Liver (tissue), 9 donors: ENCODE data around the gene TMEM126B. TPM values are rescaled to one million over a fixed set of nuclear protein-coding genes. Genes with fewer than 3 reads are reported as not detected.

Source experiments
- DNase-seq: peaks from one replicate; pipeline ENCODE4 v3.0.0-alpha.2; 2017; ENCODE audit warnings: low spot score
- H3K27ac ChIP-seq, 2 donors: one replicate each; pipeline ENCODE4 v1.7.0; 2013; ENCODE audit warnings: inconsistent platforms in 2 of 2, low read length in 2 of 2, control low read depth in 1 of 2, low read depth in 1 of 2, mild to moderate bottlenecking in 1 of 2
- H3K27me3 ChIP-seq, 4 donors: one replicate each; pipeline versions ENCODE4 v1.6.1 to v1.7.0; 2013; ENCODE audit warnings: low read length in 3 of 4, inconsistent platforms in 1 of 4, mild to moderate bottlenecking in 1 of 4, moderate library complexity in 1 of 4; ENCODE audit not compliant: control insufficient read depth in 4 of 4, insufficient read depth in 4 of 4
- H3K36me3 ChIP-seq, 4 donors: one replicate each; pipeline versions ENCODE4 v1.6.1 to v1.7.0; 2013; ENCODE audit warnings: low read length in 3 of 4, mild to moderate bottlenecking in 3 of 4, low read depth in 1 of 4, moderate library complexity in 1 of 4; ENCODE audit not compliant: control insufficient read depth in 4 of 4, insufficient read depth in 3 of 4
- H3K4me1 ChIP-seq, 4 donors: one replicate each; pipeline versions ENCODE4 v1.6.1 to v1.7.0; 2013; ENCODE audit warnings: low read length in 3 of 4, mild to moderate bottlenecking in 3 of 4, moderate library complexity in 1 of 4; ENCODE audit not compliant: control insufficient read depth in 4 of 4, insufficient read depth in 4 of 4
- H3K4me3 ChIP-seq, 3 donors: one replicate each; pipeline versions ENCODE4 v1.6.1 to v1.7.0; 2013; ENCODE audit warnings: low read length in 3 of 3, control low read depth in 1 of 3, low read depth in 1 of 3, mild to moderate bottlenecking in 1 of 3
- H3K9ac ChIP-seq, 2 donors: one replicate each; pipeline ENCODE4 v1.7.0; 2013; ENCODE audit warnings: low read length in 2 of 2, mild to moderate bottlenecking in 2 of 2, moderate library complexity in 2 of 2, control low read depth in 1 of 2, low read depth in 1 of 2
- H3K9me3 ChIP-seq, 4 donors: one replicate each; pipeline versions ENCODE4 v1.6.1 to v1.7.0; 2013; ENCODE audit warnings: low read length in 3 of 4; ENCODE audit not compliant: control insufficient read depth in 4 of 4
- GABPA ChIP-seq, 2 donors: IDR thresholded peaks in 1 of 2; conservative IDR thresholded peaks in 1 of 2; 2 replicates each; pipeline ENCODE4 v1.6.1; 2016; ENCODE audit warnings: antibody characterized with exemption in 2 of 2, mild to moderate bottlenecking in 1 of 2, moderate library complexity in 1 of 2
- JUND ChIP-seq, 2 donors: IDR thresholded peaks; 2 replicates each; pipeline ENCODE4 v1.6.1; 2016; ENCODE audit warnings: antibody characterized with exemption in 2 of 2
- NR2F2 ChIP-seq: IDR thresholded peaks from 2 replicates; pipeline ENCODE4 v1.6.1; 2016; ENCODE audit warnings: antibody characterized with exemption
- RXRA ChIP-seq, 2 donors: IDR thresholded peaks; 2 replicates each; pipeline ENCODE4 v1.6.1; 2017 to 2018; ENCODE audit warnings: antibody characterized with exemption in 2 of 2, mild to moderate bottlenecking in 1 of 2
- SP1 ChIP-seq: IDR thresholded peaks from 2 replicates; pipeline ENCODE4 v1.6.1; 2018; ENCODE audit warnings: antibody characterized with exemption, mild to moderate bottlenecking
- WGBS: extraction: QIAGEN DNeasy Blood & Tissue Kit; methylation state at CpG from one replicate; pipeline ENCODE4 v1.1.7; 2013; 5-methylcytosine and 5-hydroxymethylcytosine counted together
- polyA plus RNA-seq, 2 donors: library from polyadenylated mRNA; stranded (reverse) in 1 of 2; unstranded in 1 of 2; fragments of 200-250 nt in 1 of 2; fragments of >200 nt in 1 of 2; fragmentation: Nextera tagmentation in 1 of 2; extraction: Ambion mirVana in 1 of 2; gene quantifications; one replicate each; pipeline versions ENCODE4 v1.2.1 to v1.2.3, GENCODE V29; 2013 to 2015
- total RNA-seq, 2 donors: library from RNA; depleted of rRNA; stranded (reverse); fragments of >200 nt; gene quantifications; one replicate each; pipeline ENCODE4 v1.2.3, GENCODE V29; 2014
- TF ChIP-seq, protein P1 (sequence below): IDR thresholded peaks from 2 replicates; pipeline ENCODE4 v1.6.1; 2016; ENCODE audit warnings: antibody characterized with exemption, mild to moderate bottlenecking
- TF ChIP-seq, protein P2 (sequence below): fragments of 150-350 bp; IDR thresholded peaks from 2 replicates; pipeline ENCODE4 v1.5.1; 2017; ENCODE audit warnings: improper control_type of control experiment, low read depth, low read length; ENCODE audit not compliant: missing input control
- TF ChIP-seq, protein P3 (sequence below): IDR thresholded peaks from 2 replicates; pipeline ENCODE4 v1.6.1; 2016; ENCODE audit warnings: antibody characterized with exemption
- donor health status: healthy.
- donor health status: healthy.
- donor health status: healthy.
- donor health status: healthy.
- donor health status: healthy.

Gene TMEM126B
- total and polyA plus RNA-seq, 4 donors: 20.0 to 32.3 (median 26.9) TPM

DNA sequence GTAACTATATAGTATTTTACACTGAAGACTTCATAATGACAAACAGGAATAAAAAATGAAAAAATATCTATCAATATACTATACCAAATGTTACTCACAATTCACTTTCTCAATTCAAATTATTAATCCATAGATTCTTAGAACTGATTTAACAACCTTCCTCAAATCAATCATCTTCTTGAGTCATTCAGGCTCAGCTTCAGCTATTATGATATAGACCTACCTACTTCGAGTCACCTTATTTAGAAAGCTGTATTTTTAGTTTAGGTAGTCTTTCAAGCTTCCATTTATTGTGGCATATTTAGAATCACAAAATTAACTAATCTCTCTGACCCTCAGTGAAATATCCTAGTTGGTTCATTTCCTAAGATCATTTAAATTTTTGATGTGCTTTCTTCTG is 28.4 kb downstream of the TMEM126B start:
- Histone ChIP-seq H3K9ac (no peak overlapping the region), H3K27ac (no peak overlapping the region), H3K4me3 (no peak overlapping the region), H3K4me1 (peaks cover 0 to 13% (median 2%) of the 10 kb centered on the region in 4 donors), H3K36me3 (peaks cover 1 to 38% (median 15%) of the 10 kb centered on the region in 4 donors), H3K9me3 (no peaks in the 10 kb centered on the region), H3K27me3 (no peaks in the 10 kb centered on the region)
- no peak for TF ChIP-seq SP1
- TF ChIP-seq GABPA (IDR thresholded peaks at IDR 0.05 in 1 of 2, conservative IDR thresholded peaks at IDR 0.05 in 1 of 2): no peak
- TF ChIP-seq, protein P1, sequence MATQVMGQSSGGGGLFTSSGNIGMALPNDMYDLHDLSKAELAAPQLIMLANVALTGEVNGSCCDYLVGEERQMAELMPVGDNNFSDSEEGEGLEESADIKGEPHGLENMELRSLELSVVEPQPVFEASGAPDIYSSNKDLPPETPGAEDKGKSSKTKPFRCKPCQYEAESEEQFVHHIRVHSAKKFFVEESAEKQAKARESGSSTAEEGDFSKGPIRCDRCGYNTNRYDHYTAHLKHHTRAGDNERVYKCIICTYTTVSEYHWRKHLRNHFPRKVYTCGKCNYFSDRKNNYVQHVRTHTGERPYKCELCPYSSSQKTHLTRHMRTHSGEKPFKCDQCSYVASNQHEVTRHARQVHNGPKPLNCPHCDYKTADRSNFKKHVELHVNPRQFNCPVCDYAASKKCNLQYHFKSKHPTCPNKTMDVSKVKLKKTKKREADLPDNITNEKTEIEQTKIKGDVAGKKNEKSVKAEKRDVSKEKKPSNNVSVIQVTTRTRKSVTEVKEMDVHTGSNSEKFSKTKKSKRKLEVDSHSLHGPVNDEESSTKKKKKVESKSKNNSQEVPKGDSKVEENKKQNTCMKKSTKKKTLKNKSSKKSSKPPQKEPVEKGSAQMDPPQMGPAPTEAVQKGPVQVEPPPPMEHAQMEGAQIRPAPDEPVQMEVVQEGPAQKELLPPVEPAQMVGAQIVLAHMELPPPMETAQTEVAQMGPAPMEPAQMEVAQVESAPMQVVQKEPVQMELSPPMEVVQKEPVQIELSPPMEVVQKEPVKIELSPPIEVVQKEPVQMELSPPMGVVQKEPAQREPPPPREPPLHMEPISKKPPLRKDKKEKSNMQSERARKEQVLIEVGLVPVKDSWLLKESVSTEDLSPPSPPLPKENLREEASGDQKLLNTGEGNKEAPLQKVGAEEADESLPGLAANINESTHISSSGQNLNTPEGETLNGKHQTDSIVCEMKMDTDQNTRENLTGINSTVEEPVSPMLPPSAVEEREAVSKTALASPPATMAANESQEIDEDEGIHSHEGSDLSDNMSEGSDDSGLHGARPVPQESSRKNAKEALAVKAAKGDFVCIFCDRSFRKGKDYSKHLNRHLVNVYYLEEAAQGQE: no peak
- no peak for TF ChIP-seq NR2F2
- TF ChIP-seq JUND (IDR thresholded peaks at IDR 0.05): no peak
- DNase-seq: no peak
- 95% methylated on average over 1 of the region's 1 CpG for WGBS

DNA sequence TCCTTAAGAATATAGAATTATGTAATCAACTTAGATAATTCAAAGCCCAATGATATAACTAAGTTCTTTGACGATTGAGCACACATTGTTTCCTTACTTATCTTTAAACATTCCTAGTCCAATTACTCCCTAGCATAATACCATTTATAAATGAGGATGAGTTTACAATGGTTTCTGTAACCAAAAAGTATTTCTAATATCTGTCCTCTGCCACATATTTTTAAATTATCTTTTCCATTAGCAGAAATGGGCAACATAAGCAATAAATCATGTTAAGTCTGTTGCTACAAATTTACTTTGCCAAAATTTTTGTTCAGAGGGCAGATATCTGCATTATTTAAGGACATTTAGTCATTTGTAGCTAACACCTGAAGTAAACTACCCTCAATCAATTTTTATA is 29.8 kb downstream of the TMEM126B start:
- TF ChIP-seq NR2F2 (no peak), SP1 (no peak), GABPA (IDR thresholded peaks at IDR 0.05 in 1 of 2, conservative IDR thresholded peaks at IDR 0.05 in 1 of 2) (no peak), JUND (IDR thresholded peaks at IDR 0.05) (no peak), RXRA (IDR thresholded peaks at IDR 0.05) (no peak)
- TF ChIP-seq, protein P2, sequence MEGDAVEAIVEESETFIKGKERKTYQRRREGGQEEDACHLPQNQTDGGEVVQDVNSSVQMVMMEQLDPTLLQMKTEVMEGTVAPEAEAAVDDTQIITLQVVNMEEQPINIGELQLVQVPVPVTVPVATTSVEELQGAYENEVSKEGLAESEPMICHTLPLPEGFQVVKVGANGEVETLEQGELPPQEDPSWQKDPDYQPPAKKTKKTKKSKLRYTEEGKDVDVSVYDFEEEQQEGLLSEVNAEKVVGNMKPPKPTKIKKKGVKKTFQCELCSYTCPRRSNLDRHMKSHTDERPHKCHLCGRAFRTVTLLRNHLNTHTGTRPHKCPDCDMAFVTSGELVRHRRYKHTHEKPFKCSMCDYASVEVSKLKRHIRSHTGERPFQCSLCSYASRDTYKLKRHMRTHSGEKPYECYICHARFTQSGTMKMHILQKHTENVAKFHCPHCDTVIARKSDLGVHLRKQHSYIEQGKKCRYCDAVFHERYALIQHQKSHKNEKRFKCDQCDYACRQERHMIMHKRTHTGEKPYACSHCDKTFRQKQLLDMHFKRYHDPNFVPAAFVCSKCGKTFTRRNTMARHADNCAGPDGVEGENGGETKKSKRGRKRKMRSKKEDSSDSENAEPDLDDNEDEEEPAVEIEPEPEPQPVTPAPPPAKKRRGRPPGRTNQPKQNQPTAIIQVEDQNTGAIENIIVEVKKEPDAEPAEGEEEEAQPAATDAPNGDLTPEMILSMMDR: no peak
- TF ChIP-seq, protein P3, sequence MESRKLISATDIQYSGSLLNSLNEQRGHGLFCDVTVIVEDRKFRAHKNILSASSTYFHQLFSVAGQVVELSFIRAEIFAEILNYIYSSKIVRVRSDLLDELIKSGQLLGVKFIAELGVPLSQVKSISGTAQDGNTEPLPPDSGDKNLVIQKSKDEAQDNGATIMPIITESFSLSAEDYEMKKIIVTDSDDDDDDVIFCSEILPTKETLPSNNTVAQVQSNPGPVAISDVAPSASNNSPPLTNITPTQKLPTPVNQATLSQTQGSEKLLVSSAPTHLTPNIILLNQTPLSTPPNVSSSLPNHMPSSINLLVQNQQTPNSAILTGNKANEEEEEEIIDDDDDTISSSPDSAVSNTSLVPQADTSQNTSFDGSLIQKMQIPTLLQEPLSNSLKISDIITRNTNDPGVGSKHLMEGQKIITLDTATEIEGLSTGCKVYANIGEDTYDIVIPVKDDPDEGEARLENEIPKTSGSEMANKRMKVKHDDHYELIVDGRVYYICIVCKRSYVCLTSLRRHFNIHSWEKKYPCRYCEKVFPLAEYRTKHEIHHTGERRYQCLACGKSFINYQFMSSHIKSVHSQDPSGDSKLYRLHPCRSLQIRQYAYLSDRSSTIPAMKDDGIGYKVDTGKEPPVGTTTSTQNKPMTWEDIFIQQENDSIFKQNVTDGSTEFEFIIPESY: no peak
- Histone ChIP-seq H3K27ac (no peak overlapping the region), H3K4me3 (no peak overlapping the region), H3K9ac (no peak overlapping the region), H3K27me3 (no peaks in the 10 kb centered on the region), H3K9me3 (no peaks in the 10 kb centered on the region), H3K36me3 (peaks cover 1 to 32% (median 15%) of the 10 kb centered on the region in 4 donors), H3K4me1 (peaks cover 1 to 27% (median 13%) of the 10 kb centered on the region in 4 donors)
- 62% methylated on average over 1 of the region's 1 CpG for WGBS
- DNase-seq: no peak
